Activated CD8-positive, alpha-beta memory T cell treated with anti-CD3 and anti-CD28 coated beads, Interleukin-2, amount 10 ng/mL, durations not matched to agents 7 days and 5 days (primary cell): ENCODE data around the gene LHX5. TPM values are rescaled to one million over a fixed set of nuclear protein-coding genes. Genes with fewer than 3 reads are reported as not detected.

Source experiments
- ATAC-seq: fragments of 150-1000 bp; cut with Tn5 transposase; one replicate; pipeline ENCODE4 v1.10.0; 2021; ENCODE audit warnings: moderate library complexity
- CTCF ChIA-PET: fragments of 350-600 bp; sonication (Branson Sonifier 250); formaldehyde crosslinking; loops from one replicate; lab custom pipeline; 2021; ENCODE audit warnings: antibody characterized with exemption; lab: Charles Lee
- DNase-seq: peaks from one replicate; pipeline ENCODE4 v3.0.0-alpha.2; 2020
- H3K27ac Mint-ChIP-seq: one replicate; pipeline ENCODE4 v1.8.0; 2021; ENCODE audit warnings: mild to moderate bottlenecking, mixed read lengths
- H3K27me3 Mint-ChIP-seq: one replicate; pipeline ENCODE4 v1.8.0; 2021; ENCODE audit warnings: mixed read lengths
- H3K36me3 Mint-ChIP-seq: one replicate; pipeline ENCODE4 v1.8.0; 2021; ENCODE audit warnings: mild to moderate bottlenecking, mixed read lengths
- H3K4me1 Mint-ChIP-seq: one replicate; pipeline ENCODE4 v1.8.0; 2021; ENCODE audit warnings: mixed read lengths
- H3K4me3 Mint-ChIP-seq: one replicate; pipeline ENCODE4 v1.8.0; 2021; ENCODE audit warnings: mild to moderate bottlenecking, moderate library complexity, mixed read lengths
- H3K9me3 Mint-ChIP-seq: one replicate; pipeline ENCODE4 v1.8.0; 2022; ENCODE audit warnings: low read depth, mixed read lengths
- total RNA-seq, 2 experiments: library from RNA; stranded (reverse); gene quantifications; one replicate each; pipeline ENCODE4 v1.2.3, GENCODE V29; 2021

Gene LHX5
- total RNA-seq, 2 experiments from 2014 or later: not detected

GRCh38 chr12:113488322-113488721, 16.7 kb upstream of the LHX5 start:
- peaks cover 7% of the 10 kb centered on the region for H3K27me3 Mint-ChIP-seq
- no peaks in the 10 kb centered on the region for H3K9me3 Mint-ChIP-seq
- no peaks in the 10 kb centered on the region for H3K36me3 Mint-ChIP-seq
- CTCF ChIA-PET: no interaction called here
- no peak for ATAC-seq
- no peak overlapping the region for H3K27ac Mint-ChIP-seq
- H3K4me1 Mint-ChIP-seq: no peaks in the 10 kb centered on the region
- no peak for DNase-seq
- H3K4me3 Mint-ChIP-seq: no peak overlapping the region

GRCh38 chr12:113486722-113487121, 15.1 kb upstream of the LHX5 start:
- ATAC-seq (no peak), DNase-seq (no peak)
- Mint-ChIP-seq H3K4me3 (no peak overlapping the region), H3K27me3 (peaks cover 18% of the 10 kb centered on the region), H3K27ac (no peak overlapping the region), H3K4me1 (no peaks in the 10 kb centered on the region), H3K9me3 (no peaks in the 10 kb centered on the region), H3K36me3 (no peaks in the 10 kb centered on the region)
- CTCF ChIA-PET: no interaction called here

GRCh38 chr12:113485330-113485729, 13.7 kb upstream of the LHX5 start:
- H3K27ac Mint-ChIP-seq: no peak overlapping the region
- peaks cover 26% of the 10 kb centered on the region for H3K27me3 Mint-ChIP-seq
- DNase-seq (no peak), ATAC-seq (no peak)
- no peaks in the 10 kb centered on the region for H3K36me3 Mint-ChIP-seq
- H3K4me3 Mint-ChIP-seq: no peak overlapping the region
- no peaks in the 10 kb centered on the region for H3K4me1 Mint-ChIP-seq
- CTCF ChIA-PET: no interaction called here
- H3K9me3 Mint-ChIP-seq: no peaks in the 10 kb centered on the region

GRCh38 chr12:113482334-113482733, 10.7 kb upstream of the LHX5 start:
- H3K4me1 Mint-ChIP-seq: peaks cover 2% of the 10 kb centered on the region
- CTCF ChIA-PET: interaction anchor here (0.6 kb wide), 1 partner anchor 11 kb away, joined by 3 read pairs; no protein-coding TSS in a partner anchor
- H3K27ac Mint-ChIP-seq: no peak overlapping the region
- H3K27me3 Mint-ChIP-seq: peaks cover 55% of the 10 kb centered on the region
- ATAC-seq (no peak), DNase-seq (no peak)
- H3K4me3 Mint-ChIP-seq: no peak overlapping the region
- peaks cover 3% of the 10 kb centered on the region for H3K36me3 Mint-ChIP-seq
- H3K9me3 Mint-ChIP-seq: peaks cover 3% of the 10 kb centered on the region

GRCh38 chr12:113480336-113480971, 8.8 kb upstream of the LHX5 start:
- CTCF ChIA-PET: no interaction called here
- DNase-seq (no peak), ATAC-seq (no peak)
- Mint-ChIP-seq H3K27ac (peak overlapping the region; percentile 68), H3K27me3 (peaks cover 66% of the 10 kb centered on the region), H3K9me3 (peaks cover 3% of the 10 kb centered on the region), H3K4me1 (peaks cover 2% of the 10 kb centered on the region), H3K4me3 (no peak overlapping the region), H3K36me3 (peaks cover 3% of the 10 kb centered on the region)

GRCh38 chr12:113479590-113480335, 8.1 kb upstream of the LHX5 start:
- H3K27me3 Mint-ChIP-seq: peaks cover 73% of the 10 kb centered on the region
- peaks cover 3% of the 10 kb centered on the region for H3K9me3 Mint-ChIP-seq
- H3K27ac Mint-ChIP-seq: peak overlapping the region; percentile 68
- ATAC-seq (no peak), DNase-seq (no peak)
- CTCF ChIA-PET: interaction anchor here (0.5 kb wide), 1 partner anchor 1162 kb away, joined by 3 read pairs; no protein-coding TSS in a partner anchor
- peak overlapping the region; percentile 21 for H3K4me3 Mint-ChIP-seq
- H3K36me3 Mint-ChIP-seq: peaks cover 3% of the 10 kb centered on the region
- peaks cover 6% of the 10 kb centered on the region for H3K4me1 Mint-ChIP-seq

- peak overlapping the region; percentile 21 for H3K4me3 Mint-ChIP-seq
- DNase-seq: no peak
These were observed 7.5 kb upstream of the LHX5 start for GRCh38 chr12:113479216-113479589.

GRCh38 chr12:113478351-113479011, 6.8 kb upstream of the LHX5 start:
- Mint-ChIP-seq H3K9me3 (peaks cover 3% of the 10 kb centered on the region), H3K4me1 (peaks cover 12% of the 10 kb centered on the region), H3K4me3 (no peak overlapping the region), H3K36me3 (peaks cover 3% of the 10 kb centered on the region), H3K27me3 (peaks cover 82% of the 10 kb centered on the region), H3K27ac (peak overlapping the region; percentile 27)
- DNase-seq: no peak
- CTCF ChIA-PET: interaction anchor here (1.1 kb wide), 1 partner anchor 16 kb away, joined by 5 read pairs; no protein-coding TSS in a partner anchor
- no peak for ATAC-seq

More at GRCh38 chr12:113479216-113479589, 7.5 kb upstream of the LHX5 start:
- Mint-ChIP-seq H3K4me1 (peaks cover 11% of the 10 kb centered on the region), H3K9me3 (peaks cover 3% of the 10 kb centered on the region), H3K27ac (peak overlapping the region; percentile 67), H3K27me3 (peaks cover 78% of the 10 kb centered on the region), H3K36me3 (peaks cover 3% of the 10 kb centered on the region)
- CTCF ChIA-PET: no interaction called here
- no peak for ATAC-seq

GRCh38 chr12:113477842-113478215, 6.2 kb upstream of the LHX5 start:
- no peak for ATAC-seq
- Mint-ChIP-seq H3K4me3 (no peak overlapping the region), H3K4me1 (peaks cover 15% of the 10 kb centered on the region), H3K27ac (no peak overlapping the region), H3K27me3 (peaks cover 83% of the 10 kb centered on the region), H3K36me3 (peaks cover 3% of the 10 kb centered on the region), H3K9me3 (peaks cover 3% of the 10 kb centered on the region)
- no peak for DNase-seq
- CTCF ChIA-PET: interaction anchor here (1.1 kb wide), 1 partner anchor 15 kb away, joined by 5 read pairs; no protein-coding TSS in a partner anchor

- DNase-seq (no peak), ATAC-seq (no peak)
- peaks cover 15% of the 10 kb centered on the region for H3K4me1 Mint-ChIP-seq
- H3K4me3 Mint-ChIP-seq: no peak overlapping the region
- H3K36me3 Mint-ChIP-seq: peaks cover 3% of the 10 kb centered on the region
- no peak overlapping the region for H3K27ac Mint-ChIP-seq
- peaks cover 3% of the 10 kb centered on the region for H3K9me3 Mint-ChIP-seq
- CTCF ChIA-PET: interaction anchor here (1.1 kb wide), 1 partner anchor 15 kb away, joined by 5 read pairs; no protein-coding TSS in a partner anchor
- peaks cover 87% of the 10 kb centered on the region for H3K27me3 Mint-ChIP-seq
These were observed 5.6 kb upstream of the LHX5 start for GRCh38 chr12:113477171-113477841.

- Mint-ChIP-seq H3K4me3 (no peak overlapping the region), H3K36me3 (peaks cover 3% of the 10 kb centered on the region), H3K9me3 (peaks cover 3% of the 10 kb centered on the region), H3K27me3 (peaks cover 88% of the 10 kb centered on the region), H3K27ac (no peak overlapping the region), H3K4me1 (peaks cover 19% of the 10 kb centered on the region)
- ATAC-seq: no peak
- CTCF ChIA-PET: no interaction called here
- no peak for DNase-seq
These were observed 4.7 kb upstream of the LHX5 start for GRCh38 chr12:113476176-113476986.

GRCh38 chr12:113475451-113476175, 3.9 kb upstream of the LHX5 start:
- no peak for ATAC-seq
- CTCF ChIA-PET: no interaction called here
- Mint-ChIP-seq H3K4me3 (no peak overlapping the region), H3K36me3 (peaks cover 3% of the 10 kb centered on the region), H3K27me3 (peaks cover 89% of the 10 kb centered on the region), H3K27ac (no peak overlapping the region), H3K9me3 (peaks cover 3% of the 10 kb centered on the region), H3K4me1 (peaks cover 19% of the 10 kb centered on the region)
- no peak for DNase-seq
